Type B pancreatic cell (in vitro differentiated cells): ENCODE results near the gene SMOC2. TPM values are rescaled to one million over a fixed set of nuclear protein-coding genes. Genes with fewer than 3 reads are reported as not detected.

Source experiments
- DNase-seq: peaks from one replicate; pipeline ENCODE4 v3.0.0; 2021; ENCODE audit warnings: mixed read lengths; ENCODE audit not compliant: unreplicated experiment; ENCODE audit errors: extremely low spot score
- H3K27ac Mint-ChIP-seq: 2 replicates; pipeline ENCODE4 v1.8.0; 2021; ENCODE audit warnings: mild to moderate bottlenecking, mixed read lengths
- H3K27me3 Mint-ChIP-seq: 2 replicates; pipeline ENCODE4 v1.8.0; 2021; ENCODE audit warnings: mixed read lengths
- H3K36me3 Mint-ChIP-seq: 2 replicates; pipeline ENCODE4 v1.8.0; 2021; ENCODE audit warnings: mixed read lengths
- H3K4me1 Mint-ChIP-seq: one replicate; pipeline ENCODE4 v1.8.0; 2021; ENCODE audit warnings: mixed read lengths; ENCODE audit not compliant: unreplicated experiment
- H3K4me3 Mint-ChIP-seq: 2 replicates; pipeline ENCODE4 v1.8.0; 2021; ENCODE audit warnings: mild to moderate bottlenecking, mixed read lengths
- H3K9me3 Mint-ChIP-seq: 2 replicates; pipeline ENCODE4 v1.8.0; 2021; ENCODE audit warnings: mixed read lengths
- CTCF ChIP-seq: fragments of 200-600 bp; sonication (generic); conservative IDR thresholded peaks from 2 replicates; pipeline ENCODE4 v1.5.0; 2021; ENCODE audit warnings: antibody characterized with exemption, mild to moderate bottlenecking
- total RNA-seq: library from RNA; stranded (reverse); gene quantifications from 2 replicates; pipeline ENCODE4 v1.2.1, GENCODE V29; 2021; ENCODE audit warnings: low replicate concordance

SMOC2 gene
- total RNA-seq, 1 donor from 2014 or later = 18.9 TPM

- H3K4me3 Mint-ChIP-seq = no peak overlapping the region
- TF ChIP-seq CTCF = no peak
- H3K9me3 Mint-ChIP-seq = no peaks in the 10 kb centered on the region
- H3K4me1 Mint-ChIP-seq = peaks cover 5% of the 10 kb centered on the region
- H3K27me3 Mint-ChIP-seq = peaks cover 10% of the 10 kb centered on the region
- H3K36me3 Mint-ChIP-seq = no peaks in the 10 kb centered on the region
- H3K27ac Mint-ChIP-seq = no peak overlapping the region
- no peak for DNase-seq
Observed at GRCh38 chr6:168538892-168539811, 98.2 kb downstream of the SMOC2 start.

- H3K4me3 Mint-ChIP-seq = no peak overlapping the region
- no peak for DNase-seq
- peaks cover 10% of the 10 kb centered on the region for H3K27me3 Mint-ChIP-seq
- no peaks in the 10 kb centered on the region for H3K9me3 Mint-ChIP-seq
- no peaks in the 10 kb centered on the region for H3K36me3 Mint-ChIP-seq
- no peak for TF ChIP-seq CTCF
- H3K27ac Mint-ChIP-seq = no peak overlapping the region
- peaks cover 5% of the 10 kb centered on the region for H3K4me1 Mint-ChIP-seq
Observed at GRCh38 chr6:168540713-168541291, 99.8 kb downstream of the SMOC2 start.

GRCh38 chr6:168541307-168541706, 100.3 kb downstream of the SMOC2 start:
- Mint-ChIP-seq H3K27me3 (peaks cover 10% of the 10 kb centered on the region), H3K9me3 (no peaks in the 10 kb centered on the region), H3K4me1 (peaks cover 5% of the 10 kb centered on the region), H3K27ac (no peak overlapping the region), H3K36me3 (no peaks in the 10 kb centered on the region), H3K4me3 (no peak overlapping the region)
- DNase-seq = no peak
- no peak for TF ChIP-seq CTCF

DNA sequence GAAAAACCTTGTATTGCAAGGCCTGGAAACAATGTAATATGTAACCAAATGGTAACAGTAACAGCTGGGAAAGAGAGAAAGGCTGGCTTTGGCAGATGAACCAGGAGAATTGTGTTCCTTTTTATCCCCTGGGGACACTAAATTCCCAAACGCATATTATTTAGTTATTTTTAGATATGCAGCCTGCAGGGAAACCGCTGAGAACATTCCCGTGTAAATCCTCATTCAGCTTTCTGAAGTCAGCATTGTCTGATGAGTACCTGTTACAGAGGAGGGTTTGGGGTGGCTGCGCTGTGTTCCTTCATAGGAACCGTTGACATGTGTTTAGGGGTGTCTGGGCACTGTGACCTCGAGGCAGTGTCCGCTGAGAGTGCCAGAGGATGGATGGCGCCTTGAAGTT, 101.3 kb downstream of the SMOC2 start:
- no peak for DNase-seq
- Mint-ChIP-seq H3K36me3 (no peaks in the 10 kb centered on the region), H3K9me3 (no peaks in the 10 kb centered on the region), H3K27ac (no peak overlapping the region), H3K4me1 (peaks cover 5% of the 10 kb centered on the region), H3K4me3 (no peak overlapping the region), H3K27me3 (peaks cover 10% of the 10 kb centered on the region)
- no peak for TF ChIP-seq CTCF

GRCh38 chr6:168545428-168545827, 104.4 kb downstream of the SMOC2 start:
- no peaks in the 10 kb centered on the region for H3K36me3 Mint-ChIP-seq

More at GRCh38 chr6:168545428-168545827, 104.4 kb downstream of the SMOC2 start:
- H3K27me3 Mint-ChIP-seq = peaks cover 6% of the 10 kb centered on the region
- no peak overlapping the region for H3K27ac Mint-ChIP-seq
- H3K4me1 Mint-ChIP-seq = peaks cover 5% of the 10 kb centered on the region
- no peak for TF ChIP-seq CTCF
- no peaks in the 10 kb centered on the region for H3K9me3 Mint-ChIP-seq
- DNase-seq = no peak
- no peak overlapping the region for H3K4me3 Mint-ChIP-seq
